Esophagus muscularis mucosa (tissue), 4 donors: ENCODE data around the gene CLCN3. TPM values are rescaled to one million over a fixed set of nuclear protein-coding genes. Genes with fewer than 3 reads are reported as not detected.

Experiments
- DNase-seq: peaks from one replicate; pipeline ENCODE4 v3.0.0-alpha.2; 2017; ENCODE audit errors: extremely low spot score
- H3K27ac ChIP-seq, 4 donors: fragments of 200-600 bp; sonication (generic); replicated peaks in 1 of 4; 1 replicate in 3 of 4; 2 replicates in 1 of 4; pipeline ENCODE4 v1.5.1; 2016 to 2019; ENCODE audit warnings: mild to moderate bottlenecking in 1 of 4
- H3K27me3 ChIP-seq, 4 donors: fragments of 200-600 bp; sonication (generic); one replicate each; pipeline versions ENCODE4 v1.5.1 to v1.6.0; 2016 to 2019
- H3K36me3 ChIP-seq, 4 donors: fragments of 200-600 bp; sonication (generic); one replicate each; pipeline ENCODE4 v1.5.1; 2016 to 2019
- H3K4me1 ChIP-seq, 4 donors: fragments of 200-600 bp; sonication (generic); one replicate each; pipeline ENCODE4 v1.5.1; 2016 to 2019
- H3K4me3 ChIP-seq, 4 donors: fragments of 200-600 bp; sonication (generic); 1 replicate in 2 of 4; 2 replicates in 2 of 4; pipeline ENCODE4 v1.5.1; 2016 to 2019; ENCODE audit warnings: mild to moderate bottlenecking in 4 of 4, moderate library complexity in 1 of 4
- H3K9me3 ChIP-seq, 4 donors: fragments of 200-600 bp; sonication (generic); 1 replicate in 3 of 4; 2 replicates in 1 of 4; pipeline ENCODE4 v1.5.1; 2016 to 2019
- CTCF ChIP-seq, 3 experiments: fragments of 200-600 bp in 2 of 3; fragments of 450-650 bp in 1 of 3; sonication (generic) in 2 of 3; IDR thresholded peaks; one replicate each; pipeline ENCODE4 v1.5.1; 2017 to 2019; ENCODE audit warnings: antibody characterized with exemption in 3 of 3, mild to moderate bottlenecking in 2 of 3, moderate library complexity in 1 of 3
- EP300 ChIP-seq: sonication (generic); formaldehyde crosslinking; IDR thresholded peaks from one replicate; pipeline ENCODE4 v1.6.1; 2017; ENCODE audit warnings: antibody characterized with exemption
- POLR2A ChIP-seq: fragments of 450-650 bp; IDR thresholded peaks from one replicate; pipeline ENCODE4 v1.6.1; 2017; ENCODE audit warnings: antibody characterized with exemption, moderate library complexity, mild to moderate bottlenecking, low read depth
- POLR2AphosphoS5 ChIP-seq, 2 donors: sonication (generic); formaldehyde crosslinking; IDR thresholded peaks; one replicate each; pipeline ENCODE4 v1.6.1; 2017; ENCODE audit warnings: antibody characterized with exemption in 2 of 2
- WGBS: methylation state at CpG from one replicate; pipeline ENCODE4 v1.1.5; 2018; 5-methylcytosine and 5-hydroxymethylcytosine counted together
- intact Hi-C: fragments of 100-400 bp; cut with DNase I; formaldehyde crosslinking; loops from one replicate; pipeline ENCODE4 v1.15.1; 2023
- total RNA-seq, 4 donors: library from RNA; depleted of rRNA; stranded (reverse); fragments of >200 nt; gene quantifications; one replicate each; pipeline versions ENCODE4 v1.1.0 to v1.2.1, GENCODE V29; 2016

The CLCN3 gene
- total RNA-seq, 4 donors from 2014 or later: 11.2 to 17.7 (median 14.9) TPM

DNA sequence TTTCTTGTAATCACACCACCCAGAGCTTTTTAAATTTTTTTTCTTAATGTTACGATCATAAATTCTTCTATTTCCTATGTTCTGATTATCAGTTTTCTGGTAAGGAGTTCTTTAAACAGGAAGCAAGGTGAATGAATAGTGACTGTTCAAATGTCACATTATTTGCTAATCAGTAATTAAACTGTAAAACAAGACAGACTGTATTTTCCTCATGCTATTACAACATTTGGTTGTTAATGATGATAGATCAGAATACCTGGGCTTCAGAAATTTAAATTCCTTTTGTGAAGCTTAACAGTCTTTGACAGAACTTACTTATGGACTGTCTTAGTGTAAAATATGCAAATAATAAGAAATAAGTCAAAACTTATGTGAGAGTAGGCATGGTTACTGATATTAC lies 41.4 kb downstream of the CLCN3 start:
- no peak for TF ChIP-seq POLR2A
- no peak for TF ChIP-seq POLR2AphosphoS5 (IDR thresholded peaks at IDR 0.05)
- no peak for TF ChIP-seq CTCF (IDR thresholded peaks at IDR 0.05)
- no peak for TF ChIP-seq EP300
- Histone ChIP-seq H3K27ac (peak overlapping the region in 1 of 4 donors; percentile 81), H3K4me3 (no peak overlapping the region), H3K36me3 (no peaks in the 10 kb centered on the region), H3K4me1 (peaks cover 24 to 53% (median 35%) of the 10 kb centered on the region in 4 donors), H3K27me3 (no peaks in the 10 kb centered on the region), H3K9me3 (no peaks in the 10 kb centered on the region)
- intact Hi-C loops: loop anchor here (5.0 kb wide), 1 partner anchor 44 kb away; no protein-coding TSS in a partner anchor
- 82% methylated on average over 1 of the region's 1 CpG for WGBS
- DNase-seq: no peak

DNA sequence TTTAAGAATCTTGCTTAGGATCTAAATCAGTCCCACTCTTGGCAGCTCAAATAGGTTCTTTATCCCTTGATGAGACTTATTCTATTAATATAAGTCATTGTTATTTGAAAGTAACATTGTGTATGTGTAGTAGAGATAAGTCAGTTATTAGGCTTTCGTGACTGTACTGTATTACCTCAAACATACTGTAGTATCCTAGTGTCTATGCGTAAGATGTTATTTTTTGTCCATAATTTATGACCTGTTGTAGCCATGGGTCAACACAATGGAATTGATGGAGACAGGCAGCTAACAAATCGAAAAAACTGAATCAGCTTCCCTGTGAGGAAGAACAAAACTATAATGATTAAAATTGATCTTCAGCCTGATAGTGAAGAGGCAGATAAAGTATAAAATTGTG lies 41.8 kb downstream of the CLCN3 start:
- no peaks in the 10 kb centered on the region for H3K27me3 ChIP-seq
- no peak for TF ChIP-seq CTCF (IDR thresholded peaks at IDR 0.05)
- no peak for TF ChIP-seq POLR2AphosphoS5 (IDR thresholded peaks at IDR 0.05)
- TF ChIP-seq POLR2A: no peak
- TF ChIP-seq EP300: no peak
- no peaks in the 10 kb centered on the region for H3K9me3 ChIP-seq
- H3K4me1 ChIP-seq: peaks cover 24 to 53% (median 35%) of the 10 kb centered on the region in 4 donors
- no peaks in the 10 kb centered on the region for H3K36me3 ChIP-seq
- DNase-seq: no peak
- 72% methylated on average over 3 of the region's 3 CpGs for WGBS
- intact Hi-C loops: loop anchor here (5.0 kb wide), 1 partner anchor 45 kb away; no protein-coding TSS in a partner anchor
- no peak overlapping the region for H3K4me3 ChIP-seq
- no peak overlapping the region for H3K27ac ChIP-seq

- intact Hi-C loops: loop anchor here (5.0 kb wide), 1 partner anchor 46 kb away; no protein-coding TSS in a partner anchor
- TF ChIP-seq EP300: no peak
- TF ChIP-seq CTCF (IDR thresholded peaks at IDR 0.05): no peak
- TF ChIP-seq POLR2AphosphoS5 (IDR thresholded peaks at IDR 0.05): no peak
- no peak for TF ChIP-seq POLR2A
- no peak for DNase-seq
- Histone ChIP-seq H3K27ac (peak overlapping the region in 1 of 4 donors; percentile 13), H3K27me3 (no peaks in the 10 kb centered on the region), H3K4me1 (peaks cover 24 to 46% (median 33%) of the 10 kb centered on the region in 4 donors), H3K4me3 (no peak overlapping the region), H3K36me3 (no peaks in the 10 kb centered on the region), H3K9me3 (no peaks in the 10 kb centered on the region)
- 96% methylated on average over 2 of the region's 2 CpGs for WGBS
Measured at GRCh38 chr4:169663402-169663801, 43.0 kb downstream of the CLCN3 start.

DNA sequence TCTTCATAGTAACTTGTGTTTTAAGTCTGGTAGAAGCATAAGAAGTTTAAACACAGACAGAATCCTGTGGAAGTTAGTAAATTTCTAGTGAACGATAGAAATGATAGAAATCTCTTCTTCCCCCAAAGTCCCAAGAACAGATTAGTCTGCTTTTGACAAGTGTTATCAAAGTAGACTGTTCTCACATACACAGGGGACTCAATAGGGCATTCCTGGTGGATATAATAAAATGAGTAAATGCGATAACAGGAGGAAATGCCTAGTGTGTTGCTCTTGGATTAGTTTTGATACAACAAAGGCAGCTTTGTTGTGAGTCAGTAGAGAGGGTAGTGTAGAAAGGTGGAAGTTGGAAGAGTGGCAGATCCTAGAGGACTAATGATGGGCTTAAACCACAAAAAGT lies 43.5 kb downstream of the CLCN3 start:
- no peaks in the 10 kb centered on the region for H3K27me3 ChIP-seq
- peaks cover 24 to 46% (median 33%) of the 10 kb centered on the region in 4 donors for H3K4me1 ChIP-seq
- no peak for DNase-seq
- no peak overlapping the region for H3K4me3 ChIP-seq
- H3K27ac ChIP-seq: peak overlapping the region in 1 of 4 donors; percentile 13
- no peaks in the 10 kb centered on the region for H3K9me3 ChIP-seq
- WGBS: 76% methylated on average over 2 of the region's 2 CpGs
- intact Hi-C loops: loop anchor here (5.0 kb wide), 1 partner anchor 47 kb away; no protein-coding TSS in a partner anchor
- TF ChIP-seq CTCF (IDR thresholded peaks at IDR 0.05) (no peak), POLR2A (no peak), EP300 (no peak)
- H3K36me3 ChIP-seq: no peaks in the 10 kb centered on the region

- Histone ChIP-seq H3K4me1 (peaks cover 16 to 41% (median 32%) of the 10 kb centered on the region in 4 donors), H3K27me3 (no peaks in the 10 kb centered on the region), H3K9me3 (no peaks in the 10 kb centered on the region), H3K36me3 (no peaks in the 10 kb centered on the region), H3K4me3 (no peak overlapping the region), H3K27ac (no peak overlapping the region)
- no peak for DNase-seq
- WGBS: 25% methylated on average over 4 of the region's 4 CpGs
- no peak for TF ChIP-seq CTCF (IDR thresholded peaks at IDR 0.05)
- no peak for TF ChIP-seq POLR2A
- no peak for TF ChIP-seq EP300
- no peak for TF ChIP-seq POLR2AphosphoS5 (IDR thresholded peaks at IDR 0.05)
- intact Hi-C loops: loop anchor here (5.0 kb wide), 1 partner anchor 47 kb away; no protein-coding TSS in a partner anchor
Measured at GRCh38 chr4:169664615-169665014, 44.2 kb downstream of the CLCN3 start.
